HG03060 (cell line): Measurements from ENCODE around the gene TRIM69.

Source experiments
- ATAC-seq: cut with Tn5 transposase; IDR thresholded peaks from one replicate; pipeline ENCODE4 v1.9.1; 2021; ENCODE audit warnings: low read depth, moderate number of reproducible peaks; ENCODE audit not compliant: unreplicated experiment

Gene TRIM69

DNA sequence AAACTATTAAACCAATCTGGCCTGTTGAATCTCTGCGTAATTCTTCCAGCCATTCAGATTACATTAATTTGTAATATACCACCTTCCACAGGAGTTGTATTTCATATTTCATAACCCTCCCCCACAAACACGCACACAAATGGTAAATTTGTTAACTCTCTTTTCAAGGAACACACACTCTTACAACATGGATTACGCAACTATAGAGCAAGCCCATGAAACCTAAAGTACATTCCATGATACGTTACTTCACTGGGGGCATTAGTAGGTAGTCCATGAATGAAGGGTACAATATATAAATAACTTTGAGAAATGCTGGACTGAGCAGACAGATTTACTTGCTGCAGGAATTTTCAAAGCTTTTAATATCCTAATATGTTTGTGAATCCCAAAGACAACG, 65.0 kb downstream of the TRIM69 start:
- ATAC-seq = no peak

DNA sequence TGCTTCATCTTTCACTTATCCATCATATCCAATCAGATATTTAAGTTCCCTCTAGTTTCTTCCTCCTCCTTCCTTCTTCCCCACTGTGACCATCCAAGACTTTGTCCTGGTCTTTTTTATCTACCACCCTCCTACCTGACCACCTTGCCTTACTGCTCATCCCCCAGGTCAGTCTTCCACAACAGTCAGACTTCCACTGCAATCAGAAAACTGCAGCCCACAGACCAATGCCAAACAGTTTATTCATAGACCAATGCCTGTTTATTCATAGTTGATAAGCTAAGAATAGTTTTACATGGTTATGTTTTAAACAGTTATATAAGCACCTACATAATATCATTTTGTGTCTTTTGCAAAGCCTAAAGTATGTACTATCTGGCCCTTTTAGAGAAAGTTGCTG, 65.5 kb downstream of the TRIM69 start:
- no peak for ATAC-seq

DNA sequence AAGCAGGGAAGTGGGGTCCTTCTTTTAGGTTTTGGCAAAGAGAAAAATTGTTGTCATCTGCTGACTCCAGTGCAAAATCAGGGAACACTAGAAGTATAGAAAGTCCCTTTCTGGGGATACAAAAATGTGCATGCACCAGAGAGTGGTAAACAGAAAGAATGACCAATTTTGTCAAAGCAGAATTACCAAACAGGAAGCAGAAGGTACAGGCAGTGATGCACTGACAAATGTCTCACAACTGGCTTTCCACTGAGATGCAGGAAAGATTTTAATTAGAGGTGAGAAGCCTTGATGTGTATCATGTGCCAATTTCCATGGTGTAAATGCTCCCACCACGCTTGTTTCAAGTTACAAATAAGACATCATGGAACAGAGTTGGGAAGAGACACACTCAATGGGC, 66.0 kb downstream of the TRIM69 start:
- no peak for ATAC-seq

DNA sequence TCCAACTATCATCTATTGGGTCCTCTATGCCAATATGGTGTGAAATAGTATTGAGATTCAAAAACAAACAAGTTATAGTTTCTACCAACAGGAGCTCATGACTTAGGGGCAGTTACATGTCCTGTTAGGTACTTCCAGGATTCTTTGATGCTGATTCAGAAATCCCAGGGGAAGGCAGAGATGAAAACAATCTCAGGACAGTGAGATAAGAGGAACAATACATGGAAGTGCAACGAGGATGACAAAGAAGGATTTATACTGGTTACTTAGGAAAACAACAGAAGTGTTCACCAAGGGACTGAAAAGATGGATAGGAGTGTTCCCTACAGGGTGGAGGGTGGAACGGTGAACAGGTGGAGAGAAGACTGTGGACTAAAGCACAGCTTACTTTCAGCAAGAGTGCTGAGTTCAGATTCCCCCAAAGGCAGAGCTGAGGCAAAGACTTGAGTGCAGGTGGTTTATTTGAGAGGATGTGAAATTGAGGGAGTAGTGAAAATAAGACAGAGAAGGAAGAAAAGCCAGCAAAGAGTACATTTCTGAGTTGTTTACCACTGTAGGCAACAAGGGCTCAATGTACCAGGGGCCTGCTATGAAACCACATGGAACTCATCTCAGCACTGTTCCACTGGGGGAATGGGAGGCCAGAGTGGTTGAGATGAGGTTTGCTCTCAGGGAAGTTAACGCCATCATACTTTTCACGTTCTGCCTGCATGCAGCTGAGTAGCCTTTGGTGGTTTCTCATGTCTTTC, 68.1 kb downstream of the TRIM69 start:
- ATAC-seq = no peak

DNA sequence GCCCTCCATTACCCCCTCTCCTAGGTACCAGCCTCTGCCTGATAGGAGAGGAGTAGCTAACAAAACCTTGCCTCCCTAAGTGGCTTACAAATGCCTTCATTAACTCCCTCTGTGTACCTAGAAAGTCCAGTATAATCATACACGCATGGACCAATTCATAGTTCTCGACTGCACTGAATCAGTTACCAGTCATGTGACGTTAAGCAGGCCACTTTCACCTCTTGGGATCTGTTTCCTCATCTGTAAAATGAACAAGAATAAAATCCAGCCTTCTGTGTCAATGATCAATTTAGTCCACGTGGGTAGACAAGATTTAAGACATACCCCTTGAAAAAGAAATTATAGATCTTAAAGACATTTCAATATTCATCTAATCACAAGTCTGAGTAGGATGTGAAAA, 72.2 kb downstream of the TRIM69 start:
- no peak for ATAC-seq

DNA sequence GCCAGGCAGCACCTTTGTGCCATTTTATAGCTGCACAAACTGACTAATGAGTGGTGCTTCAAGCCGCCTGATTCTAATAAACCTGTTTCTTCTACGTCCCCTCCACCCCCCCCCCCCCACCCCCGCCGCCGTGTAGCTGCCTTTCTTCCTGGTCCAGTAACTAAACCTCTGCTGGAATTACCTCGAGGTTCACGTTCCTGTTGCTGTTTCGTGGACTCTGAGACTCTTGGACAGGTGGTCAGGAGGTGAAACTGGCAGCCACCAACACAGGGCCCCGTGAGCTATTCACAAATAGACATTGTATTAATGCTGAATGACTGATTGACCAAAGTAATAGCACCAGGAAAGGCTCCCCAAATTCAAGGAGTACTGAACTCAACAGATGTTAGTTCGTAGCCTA, 73.9 kb downstream of the TRIM69 start:
- ATAC-seq = no peak

DNA sequence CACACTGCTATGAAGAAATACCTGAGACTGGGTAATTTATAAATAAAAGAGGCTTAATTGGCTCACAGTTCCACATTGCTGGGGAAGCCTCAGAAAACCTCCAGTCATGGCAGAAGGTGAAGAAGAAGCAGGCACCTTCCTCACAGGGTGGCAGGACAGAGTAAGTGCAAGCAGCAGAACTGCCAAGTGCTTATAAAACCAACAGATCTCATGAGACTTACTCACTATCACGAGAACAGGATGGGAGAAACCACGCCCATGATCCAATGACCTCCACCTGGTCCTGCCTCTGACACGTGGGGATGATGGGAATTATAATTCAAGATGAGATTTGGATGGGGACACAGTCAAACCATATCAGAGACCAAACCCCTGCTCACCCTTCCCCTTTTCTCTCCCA, 75.0 kb downstream of the TRIM69 start:
- ATAC-seq = no peak

DNA sequence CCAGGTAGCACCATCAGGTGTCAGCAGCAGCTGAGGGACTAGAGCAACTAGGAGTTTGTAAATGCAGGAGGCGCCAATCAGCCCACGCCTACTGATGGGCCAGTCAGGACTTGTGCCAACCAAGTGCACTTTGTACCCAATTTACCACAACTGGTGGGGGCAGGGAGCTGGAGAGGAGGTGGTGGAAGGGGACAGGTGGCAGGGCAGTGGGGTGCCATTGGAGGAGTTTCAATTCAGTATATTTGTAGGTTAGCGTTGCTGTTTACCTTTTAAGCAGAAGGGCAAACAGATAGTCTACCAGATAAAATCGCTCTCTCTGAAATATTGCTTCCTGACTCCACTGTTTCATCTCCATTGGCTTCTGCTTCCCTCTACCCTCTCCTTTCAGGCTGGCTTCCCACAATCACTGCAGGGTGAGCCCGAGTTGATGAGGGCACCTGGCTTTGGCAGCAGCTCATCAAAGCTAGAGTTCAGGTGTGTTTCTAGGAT, 75.7 kb downstream of the TRIM69 start:
- ATAC-seq = no peak

DNA sequence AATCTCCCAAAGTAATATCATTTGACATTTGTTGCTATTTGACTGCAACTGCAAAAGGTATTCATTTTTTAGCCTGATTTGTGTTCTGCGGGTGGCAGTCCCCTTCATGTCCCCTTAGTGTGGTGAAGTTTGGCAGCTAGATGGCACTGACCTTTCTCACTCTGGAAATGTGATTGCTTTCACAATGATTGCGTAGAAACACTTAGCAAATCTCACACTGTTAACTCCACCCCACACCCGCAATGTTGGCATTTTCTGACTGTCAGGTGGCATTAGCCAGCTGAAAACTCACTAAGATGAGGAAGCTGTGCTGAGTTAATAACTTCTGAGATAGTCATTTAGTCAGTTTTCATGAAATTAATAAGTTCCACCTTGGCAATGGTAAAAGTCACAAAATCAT, 76.9 kb downstream of the TRIM69 start:
- no peak for ATAC-seq
